Measurements from ENCODE around the gene GLCE.

GLCE gene

DNA sequence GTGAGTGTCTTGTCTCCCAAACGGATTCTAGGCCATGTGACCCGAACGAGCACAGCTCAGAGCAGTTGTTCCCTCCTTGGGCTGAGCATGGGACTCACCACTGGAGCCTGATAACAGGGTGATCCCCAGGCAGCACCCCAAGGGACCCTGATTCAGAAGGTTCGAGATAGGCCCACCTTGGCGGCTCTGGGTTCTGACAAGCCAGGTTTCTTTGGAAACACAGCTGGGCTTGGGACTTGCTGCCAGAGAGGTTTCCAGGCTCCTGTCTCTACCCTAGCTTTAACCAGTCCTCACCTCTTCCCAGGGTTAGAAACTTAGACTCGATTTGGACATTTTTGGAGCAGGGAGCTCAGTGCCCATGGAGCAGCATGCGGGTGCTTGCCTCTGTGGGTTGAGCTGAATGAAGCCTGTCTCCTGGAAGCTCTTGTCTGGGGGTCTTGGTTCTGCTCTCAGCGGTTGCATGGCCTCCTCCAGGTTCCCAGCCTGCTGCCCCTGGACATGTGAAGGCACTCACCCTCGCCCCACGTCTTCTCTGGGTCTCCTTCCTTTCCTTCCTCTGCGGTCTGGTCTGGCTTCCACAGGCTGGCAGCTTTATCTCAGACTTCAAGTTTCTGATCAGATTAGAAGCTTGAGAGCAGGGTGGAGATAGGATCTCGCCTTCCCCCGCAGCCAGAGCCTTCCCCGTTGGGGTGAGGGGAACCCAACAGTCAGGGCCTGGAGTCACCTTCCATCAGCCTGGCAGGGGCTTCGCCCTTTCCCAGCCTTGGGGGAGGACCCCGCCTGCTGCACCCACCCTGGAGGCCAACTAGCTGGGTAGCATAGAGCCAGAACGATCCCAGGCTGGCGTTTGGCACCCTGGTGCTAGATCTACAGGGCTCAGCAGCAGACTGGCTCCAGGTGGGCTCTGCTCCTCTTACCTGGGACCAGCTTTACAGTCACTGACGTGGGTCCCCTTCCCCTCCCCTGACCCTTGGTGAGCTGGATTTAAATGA is 159.2 kb downstream of the GLCE start:
- Mint-ChIP-seq H3K9me3 (no peaks in the 10 kb centered on the region), H3K27me3 (peaks cover 19% of the 10 kb centered on the region), H3K4me1 (no peaks in the 10 kb centered on the region), H3K27ac (no peak overlapping the region), H3K4me3 (no peak overlapping the region), H3K36me3 (no peaks in the 10 kb centered on the region)
- ATAC-seq (ENCODE audit: low read depth) (no peak), DNase-seq (ENCODE audit: low spot score in 2 of 2) (no peak)

DNA sequence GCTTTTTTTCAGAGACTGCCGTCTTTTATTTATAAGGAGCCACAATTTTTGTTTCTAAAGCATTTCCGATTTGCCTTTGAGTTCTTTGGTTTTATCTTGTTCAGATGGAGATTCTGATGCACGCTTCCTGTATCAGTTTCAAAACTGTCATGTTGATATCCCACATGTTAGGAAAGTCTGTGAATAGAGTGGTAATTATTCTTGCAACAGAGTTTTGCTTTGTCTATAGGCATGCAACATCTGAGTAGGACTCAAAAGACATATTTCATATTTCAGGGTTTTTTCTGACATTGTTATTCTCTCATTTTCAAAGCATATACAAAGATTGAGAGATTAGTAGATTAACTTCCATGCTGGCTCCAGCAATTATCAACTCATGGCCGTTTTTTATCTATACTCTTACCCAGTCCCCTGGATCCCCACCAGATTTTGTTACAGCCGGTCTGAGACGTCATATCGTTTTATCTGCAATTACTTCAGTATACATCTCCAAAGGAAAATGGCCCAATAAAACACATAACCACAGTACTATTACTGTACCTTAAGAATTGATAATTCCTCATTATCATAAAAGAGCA is 160.6 kb downstream of the GLCE start:
- Mint-ChIP-seq H3K27ac (no peak overlapping the region), H3K36me3 (no peaks in the 10 kb centered on the region), H3K4me1 (no peaks in the 10 kb centered on the region), H3K27me3 (peaks cover 16% of the 10 kb centered on the region), H3K4me3 (no peak overlapping the region), H3K9me3 (no peaks in the 10 kb centered on the region)
- ATAC-seq (ENCODE audit: low read depth) = no peak
- no peak for DNase-seq (ENCODE audit: low spot score in 2 of 2)

Data from memory B cell (primary cell).